ENCODE measurements around the gene CHM.

Gene CHM

GRCh38 chrX:85905851-85906250 is 141.5 kb downstream of the CHM start:
- no peak for DNase-seq (ENCODE audit: low spot score)

- DNase-seq (ENCODE audit: low spot score), result no peak
Observed at GRCh38 chrX:85903692-85904471, 143.5 kb downstream of the CHM start.

GRCh38 chrX:85897362-85898126 is 149.8 kb downstream of the CHM start:
- DNase-seq (ENCODE audit: low spot score), result no peak

- no peak for DNase-seq (ENCODE audit: low spot score)
Observed at GRCh38 chrX:85882601-85883000, 164.8 kb downstream of the CHM start.

DNA sequence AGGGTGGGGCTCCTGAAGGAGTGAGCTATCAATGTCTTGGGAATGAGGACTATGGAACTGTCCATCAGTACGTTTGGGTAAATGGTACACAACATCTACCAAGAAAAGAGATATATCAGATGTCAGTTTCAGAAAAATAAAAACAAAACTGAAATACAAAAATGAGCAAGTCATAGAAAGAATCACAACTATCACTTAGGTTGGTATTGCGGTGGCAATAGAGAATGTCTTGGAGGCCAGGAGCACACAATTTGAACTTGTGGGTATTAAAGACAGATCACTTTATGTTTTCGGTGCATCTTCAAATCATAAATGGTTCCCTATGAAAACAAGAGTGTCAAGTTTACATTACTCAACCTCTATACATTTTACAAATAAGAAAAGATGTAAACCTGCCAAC is 176.8 kb downstream of the CHM start:
- DNase-seq (ENCODE audit: low spot score), result no peak

GRCh38 chrX:85865324-85865723 is 182.0 kb downstream of the CHM start:
- no peak for DNase-seq (ENCODE audit: low spot score)

GRCh38 chrX:85859426-85859825 is 187.9 kb downstream of the CHM start:
- DNase-seq (ENCODE audit: low spot score), result no peak

GRCh38 chrX:85851418-85851817 is 195.9 kb downstream of the CHM start:
- no peak for DNase-seq (ENCODE audit: low spot score)

- DNase-seq (ENCODE audit: low spot score), result no peak
Observed at GRCh38 chrX:85836868-85837267, 210.5 kb downstream of the CHM start.

DNA sequence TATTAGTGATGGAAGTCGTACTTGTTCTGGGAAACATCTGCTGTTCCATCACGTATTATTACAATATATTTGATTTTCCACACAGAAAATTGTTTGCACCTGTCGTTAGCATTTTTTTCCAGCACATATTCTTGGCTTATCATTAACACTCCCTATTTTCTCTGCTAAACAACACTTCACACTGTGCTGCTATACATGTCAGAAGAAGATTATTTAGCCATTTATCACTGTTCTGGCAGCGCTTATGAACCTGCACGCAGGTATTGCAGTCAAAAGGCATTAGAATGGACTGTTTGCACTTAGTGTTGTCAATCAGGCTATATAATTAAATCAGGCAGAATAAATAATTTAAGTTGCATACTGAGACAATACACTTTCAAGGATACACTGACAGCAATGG is 218.6 kb downstream of the CHM start:
- DNase-seq (ENCODE audit: low spot score), result no peak

DNA sequence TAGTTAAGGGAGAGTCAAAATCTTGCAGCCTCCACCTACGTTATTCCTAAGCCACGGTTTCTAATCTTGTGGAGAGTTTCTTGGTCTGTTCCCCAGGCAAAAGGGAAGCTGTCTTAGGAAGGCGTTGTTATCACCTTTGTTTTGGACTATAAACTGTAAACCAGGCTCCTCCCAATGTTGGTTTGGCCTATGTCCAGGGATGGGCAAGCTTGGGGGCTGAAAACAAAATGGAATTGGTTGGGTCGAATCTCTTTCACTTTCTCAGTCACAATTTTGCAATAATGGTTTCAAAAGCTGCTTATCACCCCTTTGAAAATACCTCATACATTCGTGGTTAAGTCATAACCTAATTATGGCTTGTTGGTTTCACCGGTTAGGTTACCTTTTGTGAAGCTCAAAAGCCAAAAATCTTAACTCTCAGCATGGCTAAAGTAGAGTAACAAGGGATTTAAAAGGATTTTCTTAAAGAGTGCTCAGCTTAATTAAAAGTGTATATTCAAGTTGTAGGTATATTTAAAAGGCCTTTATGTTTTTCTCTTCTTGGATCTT is 232.1 kb downstream of the CHM start:
- no peak for DNase-seq (ENCODE audit: low spot score)

Measured in NAMALWA (cell line).